Heart left ventricle (tissue), 16 donors: ENCODE measurements around the gene LAMA2. TPM values are rescaled to one million over a fixed set of nuclear protein-coding genes. Genes with fewer than 3 reads are reported as not detected.

ENCODE experiments used
- ATAC-seq, 4 donors: fragments of 200-7000 bp; cut with Tn5 transposase; one replicate each; pipeline ENCODE4 v1.9.1; 2020 to 2022; ENCODE audit warnings: moderate library complexity in 4 of 4, mild to moderate bottlenecking in 3 of 4, moderate number of reproducible peaks in 1 of 4
- DNase-seq, 5 donors: peaks; one replicate each; pipeline ENCODE4 v3.0.0-alpha.2; 2020
- H3K27ac ChIP-seq, 12 donors: fragments of 200-600 bp; sonication (generic) in 4 of 12; one replicate each; pipeline versions ENCODE4 v1.5.0 to v1.8.0; 2016 to 2022; ENCODE audit warnings: mild to moderate bottlenecking in 2 of 12
- H3K27me3 ChIP-seq, 9 donors: fragments of 200-600 bp; sonication (generic) in 2 of 9; one replicate each; pipeline versions ENCODE4 v1.5.1 to v1.8.0; 2016 to 2022; ENCODE audit warnings: mild to moderate bottlenecking in 3 of 9
- H3K36me3 ChIP-seq, 9 donors: fragments of 200-600 bp; sonication (generic) in 2 of 9; one replicate each; pipeline versions ENCODE4 v1.5.0 to v1.8.0; 2018 to 2022; ENCODE audit warnings: mild to moderate bottlenecking in 2 of 9
- H3K4me1 ChIP-seq, 12 donors: fragments of 200-600 bp; sonication (generic) in 4 of 12; one replicate each; pipeline versions ENCODE4 v1.5.0 to v1.8.0; 2016 to 2022; ENCODE audit warnings: mild to moderate bottlenecking in 3 of 12
- H3K4me3 ChIP-seq, 12 donors: fragments of 200-600 bp; sonication (generic) in 4 of 12; one replicate each; pipeline versions ENCODE4 v1.5.0 to v1.8.0; 2017 to 2022; ENCODE audit warnings: mild to moderate bottlenecking in 9 of 12, moderate library complexity in 4 of 12
- H3K9me3 ChIP-seq, 12 donors: fragments of 200-600 bp; sonication (generic) in 4 of 12; one replicate each; pipeline versions ENCODE4 v1.5.0 to v1.8.0; 2016 to 2022; ENCODE audit warnings: mild to moderate bottlenecking in 1 of 12
- CTCF ChIP-seq, 12 donors: fragments of 200-600 bp; sonication (generic) in 4 of 12; IDR thresholded peaks; one replicate each; pipeline versions ENCODE4 v1.5.0 to v1.8.0; 2018 to 2022; ENCODE audit warnings: antibody characterized with exemption in 12 of 12, mild to moderate bottlenecking in 5 of 12
- POLR2A ChIP-seq, 2 donors: fragments of 450-650 bp; IDR thresholded peaks; one replicate each; pipeline ENCODE4 v1.6.1; 2017; ENCODE audit warnings: antibody characterized with exemption in 2 of 2, mild to moderate bottlenecking in 2 of 2, moderate library complexity in 2 of 2
- WGBS, 4 donors: extraction: QIAGEN DNeasy Blood & Tissue Kit in 2 of 4; methylation state at CpG; one replicate each; pipeline versions ENCODE4 v1.1.5 to v1.1.7; 2013 to 2018; 5-methylcytosine and 5-hydroxymethylcytosine counted together
- intact Hi-C, 10 donors: fragments of 100-400 bp; cut with DNase I; formaldehyde crosslinking; loops; one replicate each; pipeline versions ENCODE4 v1.11.1 to v1.14.2; 2022
- polyA plus RNA-seq, 2 donors: library from polyadenylated mRNA; stranded (reverse); fragments of 200-250 nt; gene quantifications; one replicate each; pipeline ENCODE4 v1.2.3, GENCODE V29; 2013
- total RNA-seq, 9 donors: library from RNA; depleted of rRNA in 2 of 9; stranded (reverse); fragments of >200 nt in 2 of 9; fragmentation: NEBNext Ultra II Directional in 3 of 9; extraction: Animal tissue kit (Norgen Biotek cat#: 25700) in 3 of 9; gene quantifications; one replicate each; pipeline versions ENCODE4 v1.1.0 to v1.2.4, GENCODE V29; 2016 to 2023
- donor health status: ischemic (EF 13 %, LVEDD 7.1; RV severe dilation, severe dysfunction).
- donor health status: healthy with polysubstance abuse.
- donor health status: DM: no; HTN: yes; CAD: no.
- donor health status: DM: no; HTN: no; CAD: no.
- donor health status: ischemic (EF 25% LVEDD 6.9; RV normal size, moderate dysfunction).
- donor health status: ischemic (EF 25% LVEDD 5.7; RV mildly dilated, moderate dysfunction).
- donor health status: healthy.
- donor health status: DM: yes; HTN: yes; CAD: no.
- donor health status: ischemic (EF 35%, LVEDD 5.7; RV mildly dilated, moderate dysfunction).
- donor health status: nonischemic (EF 11% LVEDD 7.7; RV severe dilation, severe dysfunction).
- donor health status: DM: yes; HTN: yes; CAD: no.
- donor health status: PGD.
- donor health status: ischemic (EF 29% LVEDD 5.4; RV normal size, mild dysfunction).
- donor health status: nonischemic (EF 23%, LVEDD 6.1; RV moderate dilation, normal function).

The LAMA2 gene
- total and polyA plus RNA-seq, 11 donors, result 34.8 to 299 (median 206) TPM

GRCh38 chr6:129195643-129196042 is 312.7 kb downstream of the LAMA2 start:
- H3K4me3 ChIP-seq, result no peak overlapping the region

GRCh38 chr6:129197154-129197553 is 314.2 kb downstream of the LAMA2 start:
- no peak for DNase-seq
- H3K9me3 ChIP-seq, result no peaks in the 10 kb centered on the region
- no peak overlapping the region for H3K4me3 ChIP-seq
- peaks cover 0 to 67% (median 11%) of the 10 kb centered on the region in 9 donors for H3K36me3 ChIP-seq
- intact Hi-C loops, result no loop called here
- TF ChIP-seq CTCF (IDR thresholded peaks at IDR 0.05) (no peak), POLR2A (IDR thresholded peaks at IDR 0.05) (no peak)
- no peaks in the 10 kb centered on the region for H3K27me3 ChIP-seq
- WGBS, 4 donors, result 83 to 94% (median 88%) methylated on average over 4 of the region's 4 CpGs
- ATAC-seq, result peak in 1 of 4 donors; percentile 24
- peak overlapping the region in 2 of 12 donors; percentile 7 to 10 for H3K27ac ChIP-seq
- H3K4me1 ChIP-seq, result peaks cover 0 to 22% (median 6%) of the 10 kb centered on the region in 12 donors

More at GRCh38 chr6:129195643-129196042, 312.7 kb downstream of the LAMA2 start:
- Histone ChIP-seq H3K27ac (peak overlapping the region in 4 of 12 donors; percentile 11 to 33 (median 24)), H3K4me1 (peaks cover 0 to 20% (median 6%) of the 10 kb centered on the region in 12 donors), H3K27me3 (no peaks in the 10 kb centered on the region), H3K9me3 (no peaks in the 10 kb centered on the region), H3K36me3 (peaks cover 0 to 76% (median 14%) of the 10 kb centered on the region in 9 donors)
- TF ChIP-seq CTCF (IDR thresholded peaks at IDR 0.05) (peak in 1 of 12 donors; percentile 7), POLR2A (IDR thresholded peaks at IDR 0.05) (no peak)
- intact Hi-C loops, result no loop called here
- ATAC-seq (peak in 3 of 4 donors; percentile 23 to 29 (median 25)), DNase-seq (no peak)

GRCh38 chr6:129200151-129200550 is 317.2 kb downstream of the LAMA2 start:
- no peak for TF ChIP-seq POLR2A (IDR thresholded peaks at IDR 0.05)
- no peak for TF ChIP-seq CTCF (IDR thresholded peaks at IDR 0.05)
- intact Hi-C loops, result no loop called here
- 77 to 89% (median 87%) methylated on average over 9 of the region's 9 CpGs for WGBS, 4 donors

GRCh38 chr6:129203190-129203900 is 320.4 kb downstream of the LAMA2 start:
- peak in 2 of 4 donors; percentile 33 to 41 for ATAC-seq
- DNase-seq, result no peak
- no peaks in the 10 kb centered on the region for H3K9me3 ChIP-seq
- H3K36me3 ChIP-seq, result peaks cover 0 to 56% (median 10%) of the 10 kb centered on the region in 9 donors
- H3K4me3 ChIP-seq, result no peak overlapping the region
- 88 to 94% (median 92%) methylated on average over 5 of the region's 5 CpGs for WGBS, 4 donors
- H3K27ac ChIP-seq, result no peak overlapping the region
- TF ChIP-seq POLR2A (IDR thresholded peaks at IDR 0.05), result no peak
- TF ChIP-seq CTCF (IDR thresholded peaks at IDR 0.05), result no peak
- intact Hi-C loops, result no loop called here
- no peaks in the 10 kb centered on the region for H3K27me3 ChIP-seq
- H3K4me1 ChIP-seq, result peaks cover 0 to 26% (median 8%) of the 10 kb centered on the region in 12 donors

More at GRCh38 chr6:129200151-129200550, 317.2 kb downstream of the LAMA2 start:
- no peak for ATAC-seq
- DNase-seq, result no peak
- Histone ChIP-seq H3K9me3 (no peaks in the 10 kb centered on the region), H3K4me3 (no peak overlapping the region), H3K27me3 (no peaks in the 10 kb centered on the region), H3K36me3 (peaks cover 0 to 63% (median 10%) of the 10 kb centered on the region in 9 donors), H3K4me1 (peaks cover 0 to 21% (median 6%) of the 10 kb centered on the region in 12 donors), H3K27ac (no peak overlapping the region)
